Measurements from ENCODE around the gene SKOR2.

- TF ChIP-seq TAF1 (IDR thresholded peaks at IDR 0.05; ENCODE audit: low read depth) (no peak), EGR1 (IDR thresholded peaks at IDR 0.05) (no peak), EP300 (IDR thresholded peaks at IDR 0.05; ENCODE audit: borderline replicate concordance) (no peak), REST (IDR thresholded peaks at IDR 0.05; ENCODE audit: low read depth) (no peak)
These were observed 47.6 kb downstream of the SKOR2 start for GRCh38 chr18:47203626-47204464.

Measured in Ishikawa (cell line).